CD14-positive monocyte (primary cell): Measurements from ENCODE around the gene SIM1. TPM values are rescaled to one million over a fixed set of nuclear protein-coding genes. Genes with fewer than 3 reads are reported as not detected.
"Not testable (repeated sequence)": the region's sequence is repeated elsewhere in the genome, so short reads cannot be mapped to it uniquely, and the experiment has no call there.

Experiments
- DNase-seq, 3 donors: peaks; one replicate each; pipeline ENCODE4 v3.0.0-alpha.2; 2011 to 2022
- H2AFZ ChIP-seq: 2 replicates; pipeline ENCODE4 v1.6.0; 2012; ENCODE audit warnings: mild to moderate bottlenecking, low read depth, low read length, inconsistent platforms; ENCODE audit not compliant: insufficient read depth, poor library complexity, severe bottlenecking
- H3K27ac ChIP-seq, 2 donors: 1 replicate in 1 of 2; 2 replicates in 1 of 2; pipeline ENCODE4 v1.5.1; 2012 to 2013; ENCODE audit warnings: low read length in 2 of 2, control low read depth in 1 of 2, inconsistent platforms in 1 of 2, low read depth in 1 of 2, mild to moderate bottlenecking in 1 of 2
- H3K27me3 ChIP-seq, 2 donors: one replicate each; pipeline versions ENCODE4 v1.6.0 to v1.6.1; 2011 to 2013; ENCODE audit warnings: low read length in 2 of 2; ENCODE audit not compliant: control insufficient read depth in 2 of 2, insufficient read depth in 2 of 2
- H3K36me3 ChIP-seq, 2 donors: replicated peaks in 1 of 2; 1 replicate in 1 of 2; 2 replicates in 1 of 2; pipeline versions ENCODE4 v1.5.1 to v1.6.1; 2012 to 2013; ENCODE audit warnings: low read length in 2 of 2, control low read depth in 1 of 2, inconsistent platforms in 1 of 2, mild to moderate bottlenecking in 1 of 2; ENCODE audit not compliant: insufficient read depth in 2 of 2, control insufficient read depth in 1 of 2
- H3K4me1 ChIP-seq, 2 donors: 1 replicate in 1 of 2; 2 replicates in 1 of 2; pipeline versions ENCODE4 v1.5.1 to v1.6.1; 2012 to 2013; ENCODE audit warnings: low read length in 2 of 2, control low read depth in 1 of 2, inconsistent platforms in 1 of 2, mild to moderate bottlenecking in 1 of 2, moderate library complexity in 1 of 2; ENCODE audit not compliant: insufficient read depth in 2 of 2, control insufficient read depth in 1 of 2
- H3K4me2 ChIP-seq: replicated peaks from 2 replicates; pipeline ENCODE3; 2012; ENCODE audit warnings: low read length, moderate library complexity, mild to moderate bottlenecking; ENCODE audit not compliant: poor library complexity, severe bottlenecking; ENCODE audit errors: extremely low read depth
- H3K4me3 ChIP-seq, 3 experiments: fragments of 200-600 bp in 1 of 3; sonication (generic) in 1 of 3; replicated peaks in 1 of 3; 1 replicate in 2 of 3; 2 replicates in 1 of 3; pipeline ENCODE4 v1.5.1; 2011 to 2013; ENCODE audit warnings: low read length in 3 of 3, mild to moderate bottlenecking in 3 of 3, control low read depth in 2 of 3, low read depth in 2 of 3, inconsistent platforms in 1 of 3, moderate library complexity in 1 of 3
- H3K79me2 ChIP-seq: 2 replicates; pipeline ENCODE4 v1.6.0; 2012; ENCODE audit warnings: mild to moderate bottlenecking, control low read depth, inconsistent platforms, low read length, moderate library complexity; ENCODE audit not compliant: insufficient read depth
- H3K9ac ChIP-seq: 2 replicates; pipeline ENCODE4 v1.6.0; 2017; ENCODE audit warnings: low read length, mild to moderate bottlenecking; ENCODE audit not compliant: insufficient read depth, poor library complexity, severe bottlenecking
- H3K9me3 ChIP-seq, 2 donors: replicated peaks in 1 of 2; 1 replicate in 1 of 2; 2 replicates in 1 of 2; pipeline versions ENCODE4 v1.5.1 to v1.6.1; 2012 to 2013; ENCODE audit warnings: low read length in 2 of 2, control low read depth in 1 of 2; ENCODE audit not compliant: control insufficient read depth in 1 of 2, insufficient read depth in 1 of 2
- H4K20me1 ChIP-seq: 2 replicates; pipeline ENCODE4 v1.6.0; 2012; ENCODE audit warnings: mild to moderate bottlenecking, low read length, control low read depth, moderate library complexity; ENCODE audit not compliant: insufficient read depth
- H3K27ac Mint-ChIP-seq, 7 donors: one replicate each; pipeline ENCODE4 v1.8.0; 2020; ENCODE audit warnings: mild to moderate bottlenecking in 7 of 7, mixed read lengths in 7 of 7, moderate library complexity in 6 of 7, inconsistent platforms in 2 of 7
- H3K27me3 Mint-ChIP-seq, 3 donors: one replicate each; pipeline ENCODE4 v1.8.0; 2021 to 2022; ENCODE audit warnings: low read depth in 3 of 3, mild to moderate bottlenecking in 3 of 3, mixed read lengths in 3 of 3, moderate library complexity in 3 of 3, inconsistent platforms in 1 of 3
- H3K36me3 Mint-ChIP-seq, 2 donors: one replicate each; pipeline ENCODE4 v1.8.0; 2020; ENCODE audit warnings: mixed read lengths in 2 of 2, inconsistent platforms in 1 of 2, mild to moderate bottlenecking in 1 of 2
- H3K4me1 Mint-ChIP-seq: one replicate; pipeline ENCODE4 v1.8.0; 2020; ENCODE audit warnings: mild to moderate bottlenecking, mixed read lengths
- H3K4me3 Mint-ChIP-seq, 2 donors: one replicate each; pipeline ENCODE4 v1.8.0; 2020; ENCODE audit warnings: mild to moderate bottlenecking in 2 of 2, mixed read lengths in 2 of 2, moderate library complexity in 1 of 2
- H3K9me3 Mint-ChIP-seq, 7 donors: one replicate each; pipeline ENCODE4 v1.8.0; 2020 to 2022; ENCODE audit warnings: mixed read lengths in 7 of 7, mild to moderate bottlenecking in 6 of 7, moderate library complexity in 6 of 7, inconsistent platforms in 2 of 7
- CTCF ChIP-seq: fragments of 200-600 bp; IDR thresholded peaks from one replicate; pipeline ENCODE4 v1.8.0; 2022; ENCODE audit warnings: antibody characterized with exemption, mild to moderate bottlenecking
- WGBS: methylation state at CpG from one replicate; pipeline ENCODE4 v1.1.5; 2013; ENCODE audit warnings: missing lambda C conversion rate; ENCODE audit not compliant: insufficient coverage; 5-methylcytosine and 5-hydroxymethylcytosine counted together
- intact Hi-C, 2 donors: fragments of 100-400 bp; cut with micrococcal nuclease; formaldehyde crosslinking; loops; one replicate each; pipeline versions ENCODE4 v1.15.0 to v1.15.1; 2023
- polyA plus RNA-seq, 3 donors: library from polyadenylated mRNA; depleted of rRNA in 1 of 3; unstranded in 2 of 3; stranded (reverse) in 1 of 3; fragments of 300-500 nt in 2 of 3; fragments of >200 nt in 1 of 3; fragmentation: Illumina TruSeq in 2 of 3; gene quantifications; 1 replicate in 2 of 3; 2 replicates in 1 of 3; pipeline ENCODE4 v1.2.3, GENCODE V29; 2012 to 2021

Gene SIM1
- polyA plus RNA-seq, 3 donors: not detected

- no peak for DNase-seq
- H3K9ac ChIP-seq: no peak overlapping the region
- no peaks in the 10 kb centered on the region for H3K4me1 ChIP-seq
- H3K27me3 ChIP-seq: peaks cover 0 to 2% of the 10 kb centered on the region in 2 donors
- H3K27ac ChIP-seq: no peak overlapping the region
- no peak overlapping the region for H2AFZ ChIP-seq
- H4K20me1 ChIP-seq: no peaks in the 10 kb centered on the region
- H3K4me1 Mint-ChIP-seq: no peaks in the 10 kb centered on the region
- no CpG with 5 or more reads among the region's 1 CpG for WGBS
- no peaks in the 10 kb centered on the region for H3K9me3 Mint-ChIP-seq
- no peaks in the 10 kb centered on the region for H3K36me3 ChIP-seq
- no peak overlapping the region for H3K27ac Mint-ChIP-seq
- H3K4me3 ChIP-seq: no peak overlapping the region
- TF ChIP-seq CTCF: no peak
- no peaks in the 10 kb centered on the region for H3K36me3 Mint-ChIP-seq
- no peak overlapping the region for H3K4me3 Mint-ChIP-seq
- H3K79me2 ChIP-seq: no peaks in the 10 kb centered on the region
- no peak overlapping the region for H3K4me2 ChIP-seq
- no peaks in the 10 kb centered on the region for H3K9me3 ChIP-seq
- peaks cover 0 to 4% (median 2%) of the 10 kb centered on the region in 3 donors for H3K27me3 Mint-ChIP-seq
- intact Hi-C loops: no loop called here
These were observed 101.1 kb downstream of the SIM1 start for GRCh38 chr6:100363651-100364050.

GRCh38 chr6:100354736-100355641 lies 109.7 kb downstream of the SIM1 start:
- H3K36me3 Mint-ChIP-seq, H3K4me3 Mint-ChIP-seq, H3K4me3 ChIP-seq, H3K4me1 ChIP-seq, H3K4me1 Mint-ChIP-seq, H3K27ac Mint-ChIP-seq, DNase-seq, H3K27me3 Mint-ChIP-seq, H3K4me2 ChIP-seq, intact Hi-C loops, H3K9ac ChIP-seq, H3K79me2 ChIP-seq, H2AFZ ChIP-seq, H3K9me3 ChIP-seq, H3K36me3 ChIP-seq, H3K27ac ChIP-seq, H4K20me1 ChIP-seq, H3K27me3 ChIP-seq: not testable (repeated sequence)
- 93% methylated on average over 24 of the region's 35 CpGs for WGBS
- peaks cover 2 to 12% (median 6%) of the 10 kb centered on the region in 7 donors for H3K9me3 Mint-ChIP-seq
